ENCODE measurements around the gene CDPF1. TPM values are rescaled to one million over a fixed set of nuclear protein-coding genes. Genes with fewer than 3 reads are reported as not detected.

Gene CDPF1
- polyA plus RNA-seq, 2 of the 4 experiments (the other 2 are of a cell fraction): 8.9 to 9.6 TPM

GRCh38 chr22:46239261-46240048, 10.6 kb downstream of the CDPF1 start:
- Histone ChIP-seq H3K27ac (no peak overlapping the region), H3K4me3 (no peak overlapping the region), H3K9me3 (no peaks in the 10 kb centered on the region), H3K4me2 (no peak overlapping the region), H3K4me1 (no peaks in the 10 kb centered on the region)
- WGBS (ENCODE audit: missing lambda C conversion rate): 84% methylated on average over 19 of the region's 20 CpGs
- DNase-seq (ENCODE audit: low read depth in 1 of 2, low spot score in 1 of 2): no peak
- TF ChIP-seq HOXB5 (CRISPR knock-in tag; IDR thresholded peaks at IDR 0.05) (no peak), BHLHE40 (IDR thresholded peaks at IDR 0.05; ENCODE audit: low read depth, low read length) (no peak), ZC3H11A (IDR thresholded peaks at IDR 0.05) (no peak), CBX8 (IDR thresholded peaks at IDR 0.05) (no peak), MAFK (IDR thresholded peaks at IDR 0.05; ENCODE audit: partially characterized antibody) (no peak), NR3C1 (IDR thresholded peaks at IDR 0.05) (no peak), ZFP36 (IDR thresholded peaks at IDR 0.05; ENCODE audit: borderline replicate concordance, partially characterized antibody) (no peak), POLR2AphosphoS2 (conservative IDR thresholded peaks at IDR 0.05; ENCODE audit: low read length) (no peak), HOXB13 (CRISPR knock-in tag; IDR thresholded peaks at IDR 0.05; ENCODE audit: low read depth) (no peak), GATA3 (IDR thresholded peaks at IDR 0.05; ENCODE audit: borderline replicate concordance) (no peak), NPAS2 (CRISPR knock-in tag; IDR thresholded peaks at IDR 0.05; ENCODE audit: borderline replicate concordance) (no peak), FOSL2 (IDR thresholded peaks at IDR 0.05) (no peak), FOSL2 (CRISPR knock-in tag; IDR thresholded peaks at IDR 0.05) (no peak), KDM1A (IDR thresholded peaks at IDR 0.05; ENCODE audit: low read depth) (no peak), SREBF2 (IDR thresholded peaks at IDR 0.05) (no peak), TP53 (CRISPR knock-in tag; IDR thresholded peaks at IDR 0.05) (no peak), NFE2L2 (conservative IDR thresholded peaks at IDR 0.05; ENCODE audit: low read length) (no peak)
- no peak for ATAC-seq
- POLR2A ChIA-PET: no interaction called here
- FAIRE-seq: no peak
- CTCF ChIA-PET: interaction anchor here (1.3 kb wide), 1 partner anchor 8 kb away, joined by 3 read pairs; no protein-coding TSS in a partner anchor

GRCh38 chr22:46238541-46238940, 11.6 kb downstream of the CDPF1 start:
- ChIA-PET CTCF (no interaction called here), POLR2A (no interaction called here)
- Histone ChIP-seq H3K27ac (no peak overlapping the region), H3K4me1 (no peaks in the 10 kb centered on the region), H3K9me3 (no peaks in the 10 kb centered on the region), H3K4me3 (no peak overlapping the region), H3K4me2 (no peak overlapping the region)
- TF ChIP-seq ESRRA (IDR thresholded peaks at IDR 0.05; ENCODE audit: borderline replicate concordance, low read length) (no peak), HOXB5 (CRISPR knock-in tag; IDR thresholded peaks at IDR 0.05) (no peak), CBX2 (IDR thresholded peaks at IDR 0.05; ENCODE audit: borderline replicate concordance, low read depth) (no peak), HMGXB4 (CRISPR knock-in tag; IDR thresholded peaks at IDR 0.05; ENCODE audit: borderline replicate concordance) (no peak), CBX8 (IDR thresholded peaks at IDR 0.05) (no peak), MAX (IDR thresholded peaks at IDR 0.05) (no peak), ZSCAN20 (CRISPR knock-in tag; IDR thresholded peaks at IDR 0.05) (no peak), HOXA7 (CRISPR knock-in tag; IDR thresholded peaks at IDR 0.05) (no peak), JUNB (IDR thresholded peaks at IDR 0.05) (no peak), PHF8 (IDR thresholded peaks at IDR 0.05; ENCODE audit: borderline replicate concordance, low read depth) (no peak), REST (IDR thresholded peaks at IDR 0.05) (no peak), HDAC2 (IDR thresholded peaks at IDR 0.05) (no peak), GATA3 (IDR thresholded peaks at IDR 0.05; ENCODE audit: borderline replicate concordance) (no peak), SMC3 (IDR thresholded peaks at IDR 0.05) (no peak)
- no peak for DNase-seq (ENCODE audit: low read depth in 1 of 2, low spot score in 1 of 2)
- WGBS (ENCODE audit: missing lambda C conversion rate): 86% methylated on average over 13 of the region's 16 CpGs
- no peak for ATAC-seq
- FAIRE-seq: no peak
